CD14-positive monocyte (primary cell): Measurements from ENCODE around the gene TUBGCP3. TPM values are rescaled to one million over a fixed set of nuclear protein-coding genes. Genes with fewer than 3 reads are reported as not detected.

Experiments used
- DNase-seq, 3 donors: peaks; one replicate each; pipeline ENCODE4 v3.0.0-alpha.2; 2011 to 2022
- H2AFZ ChIP-seq: 2 replicates; pipeline ENCODE4 v1.6.0; 2012; ENCODE audit warnings: mild to moderate bottlenecking, low read depth, low read length, inconsistent platforms; ENCODE audit not compliant: insufficient read depth, poor library complexity, severe bottlenecking
- H3K27ac ChIP-seq, 2 donors: 1 replicate in 1 of 2; 2 replicates in 1 of 2; pipeline ENCODE4 v1.5.1; 2012 to 2013; ENCODE audit warnings: low read length in 2 of 2, control low read depth in 1 of 2, inconsistent platforms in 1 of 2, low read depth in 1 of 2, mild to moderate bottlenecking in 1 of 2
- H3K27me3 ChIP-seq, 2 donors: one replicate each; pipeline versions ENCODE4 v1.6.0 to v1.6.1; 2011 to 2013; ENCODE audit warnings: low read length in 2 of 2; ENCODE audit not compliant: control insufficient read depth in 2 of 2, insufficient read depth in 2 of 2
- H3K36me3 ChIP-seq, 2 donors: replicated peaks in 1 of 2; 1 replicate in 1 of 2; 2 replicates in 1 of 2; pipeline versions ENCODE4 v1.5.1 to v1.6.1; 2012 to 2013; ENCODE audit warnings: low read length in 2 of 2, control low read depth in 1 of 2, inconsistent platforms in 1 of 2, mild to moderate bottlenecking in 1 of 2; ENCODE audit not compliant: insufficient read depth in 2 of 2, control insufficient read depth in 1 of 2
- H3K4me1 ChIP-seq, 2 donors: 1 replicate in 1 of 2; 2 replicates in 1 of 2; pipeline versions ENCODE4 v1.5.1 to v1.6.1; 2012 to 2013; ENCODE audit warnings: low read length in 2 of 2, control low read depth in 1 of 2, inconsistent platforms in 1 of 2, mild to moderate bottlenecking in 1 of 2, moderate library complexity in 1 of 2; ENCODE audit not compliant: insufficient read depth in 2 of 2, control insufficient read depth in 1 of 2
- H3K4me2 ChIP-seq: replicated peaks from 2 replicates; pipeline ENCODE3; 2012; ENCODE audit warnings: low read length, moderate library complexity, mild to moderate bottlenecking; ENCODE audit not compliant: poor library complexity, severe bottlenecking; ENCODE audit errors: extremely low read depth
- H3K4me3 ChIP-seq, 3 experiments: fragments of 200-600 bp in 1 of 3; sonication (generic) in 1 of 3; replicated peaks in 1 of 3; 1 replicate in 2 of 3; 2 replicates in 1 of 3; pipeline ENCODE4 v1.5.1; 2011 to 2013; ENCODE audit warnings: low read length in 3 of 3, mild to moderate bottlenecking in 3 of 3, control low read depth in 2 of 3, low read depth in 2 of 3, inconsistent platforms in 1 of 3, moderate library complexity in 1 of 3
- H3K79me2 ChIP-seq: 2 replicates; pipeline ENCODE4 v1.6.0; 2012; ENCODE audit warnings: mild to moderate bottlenecking, control low read depth, inconsistent platforms, low read length, moderate library complexity; ENCODE audit not compliant: insufficient read depth
- H3K9ac ChIP-seq: 2 replicates; pipeline ENCODE4 v1.6.0; 2017; ENCODE audit warnings: low read length, mild to moderate bottlenecking; ENCODE audit not compliant: insufficient read depth, poor library complexity, severe bottlenecking
- H3K9me3 ChIP-seq, 2 donors: replicated peaks in 1 of 2; 1 replicate in 1 of 2; 2 replicates in 1 of 2; pipeline versions ENCODE4 v1.5.1 to v1.6.1; 2012 to 2013; ENCODE audit warnings: low read length in 2 of 2, control low read depth in 1 of 2; ENCODE audit not compliant: control insufficient read depth in 1 of 2, insufficient read depth in 1 of 2
- H4K20me1 ChIP-seq: 2 replicates; pipeline ENCODE4 v1.6.0; 2012; ENCODE audit warnings: mild to moderate bottlenecking, low read length, control low read depth, moderate library complexity; ENCODE audit not compliant: insufficient read depth
- H3K27ac Mint-ChIP-seq, 7 donors: one replicate each; pipeline ENCODE4 v1.8.0; 2020; ENCODE audit warnings: mild to moderate bottlenecking in 7 of 7, mixed read lengths in 7 of 7, moderate library complexity in 6 of 7, inconsistent platforms in 2 of 7
- H3K27me3 Mint-ChIP-seq, 3 donors: one replicate each; pipeline ENCODE4 v1.8.0; 2021 to 2022; ENCODE audit warnings: low read depth in 3 of 3, mild to moderate bottlenecking in 3 of 3, mixed read lengths in 3 of 3, moderate library complexity in 3 of 3, inconsistent platforms in 1 of 3
- H3K36me3 Mint-ChIP-seq, 2 donors: one replicate each; pipeline ENCODE4 v1.8.0; 2020; ENCODE audit warnings: mixed read lengths in 2 of 2, inconsistent platforms in 1 of 2, mild to moderate bottlenecking in 1 of 2
- H3K4me1 Mint-ChIP-seq: one replicate; pipeline ENCODE4 v1.8.0; 2020; ENCODE audit warnings: mild to moderate bottlenecking, mixed read lengths
- H3K4me3 Mint-ChIP-seq, 2 donors: one replicate each; pipeline ENCODE4 v1.8.0; 2020; ENCODE audit warnings: mild to moderate bottlenecking in 2 of 2, mixed read lengths in 2 of 2, moderate library complexity in 1 of 2
- H3K9me3 Mint-ChIP-seq, 7 donors: one replicate each; pipeline ENCODE4 v1.8.0; 2020 to 2022; ENCODE audit warnings: mixed read lengths in 7 of 7, mild to moderate bottlenecking in 6 of 7, moderate library complexity in 6 of 7, inconsistent platforms in 2 of 7
- WGBS: methylation state at CpG from one replicate; pipeline ENCODE4 v1.1.5; 2013; ENCODE audit warnings: missing lambda C conversion rate; ENCODE audit not compliant: insufficient coverage; 5-methylcytosine and 5-hydroxymethylcytosine counted together
- intact Hi-C, 2 donors: fragments of 100-400 bp; cut with micrococcal nuclease; formaldehyde crosslinking; loops; one replicate each; pipeline versions ENCODE4 v1.15.0 to v1.15.1; 2023
- polyA plus RNA-seq, 3 donors: library from polyadenylated mRNA; depleted of rRNA in 1 of 3; unstranded in 2 of 3; stranded (reverse) in 1 of 3; fragments of 300-500 nt in 2 of 3; fragments of >200 nt in 1 of 3; fragmentation: Illumina TruSeq in 2 of 3; gene quantifications; 1 replicate in 2 of 3; 2 replicates in 1 of 3; pipeline ENCODE4 v1.2.3, GENCODE V29; 2012 to 2021
- TF ChIP-seq, protein P1 (sequence below): fragments of 200-600 bp; IDR thresholded peaks from one replicate; pipeline ENCODE4 v1.8.0; 2022; ENCODE audit warnings: antibody characterized with exemption, mild to moderate bottlenecking

The TUBGCP3 gene
- polyA plus RNA-seq, 3 donors = 25.4 to 47.1 (median 34.1) TPM

- Histone ChIP-seq H2AFZ (no peak overlapping the region), H3K4me2 (no peak overlapping the region), H3K27me3 (peaks cover 0 to 5% of the 10 kb centered on the region in 2 donors), H3K79me2 (no peaks in the 10 kb centered on the region), H3K9me3 (no peaks in the 10 kb centered on the region), H3K4me1 (no peaks in the 10 kb centered on the region), H3K4me3 (no peak overlapping the region), H3K27ac (no peak overlapping the region), H3K9ac (no peak overlapping the region), H3K36me3 (no peaks in the 10 kb centered on the region), H4K20me1 (no peaks in the 10 kb centered on the region)
- Mint-ChIP-seq H3K36me3 (no peaks in the 10 kb centered on the region), H3K27me3 (peaks cover 14 to 27% (median 20%) of the 10 kb centered on the region in 3 donors), H3K27ac (no peak overlapping the region), H3K4me3 (peak overlapping the region in 1 of 2 donors; percentile 9), H3K4me1 (peaks cover 5% of the 10 kb centered on the region), H3K9me3 (peaks cover 0 to 4% (median 0%) of the 10 kb centered on the region in 7 donors)
- DNase-seq = no peak
- intact Hi-C loops = no loop called here
- TF ChIP-seq, protein P1, sequence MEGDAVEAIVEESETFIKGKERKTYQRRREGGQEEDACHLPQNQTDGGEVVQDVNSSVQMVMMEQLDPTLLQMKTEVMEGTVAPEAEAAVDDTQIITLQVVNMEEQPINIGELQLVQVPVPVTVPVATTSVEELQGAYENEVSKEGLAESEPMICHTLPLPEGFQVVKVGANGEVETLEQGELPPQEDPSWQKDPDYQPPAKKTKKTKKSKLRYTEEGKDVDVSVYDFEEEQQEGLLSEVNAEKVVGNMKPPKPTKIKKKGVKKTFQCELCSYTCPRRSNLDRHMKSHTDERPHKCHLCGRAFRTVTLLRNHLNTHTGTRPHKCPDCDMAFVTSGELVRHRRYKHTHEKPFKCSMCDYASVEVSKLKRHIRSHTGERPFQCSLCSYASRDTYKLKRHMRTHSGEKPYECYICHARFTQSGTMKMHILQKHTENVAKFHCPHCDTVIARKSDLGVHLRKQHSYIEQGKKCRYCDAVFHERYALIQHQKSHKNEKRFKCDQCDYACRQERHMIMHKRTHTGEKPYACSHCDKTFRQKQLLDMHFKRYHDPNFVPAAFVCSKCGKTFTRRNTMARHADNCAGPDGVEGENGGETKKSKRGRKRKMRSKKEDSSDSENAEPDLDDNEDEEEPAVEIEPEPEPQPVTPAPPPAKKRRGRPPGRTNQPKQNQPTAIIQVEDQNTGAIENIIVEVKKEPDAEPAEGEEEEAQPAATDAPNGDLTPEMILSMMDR = no peak
- WGBS = 87% methylated on average over 7 of the region's 8 CpGs
Observed at GRCh38 chr13:112615391-112615790, 27.4 kb upstream of the TUBGCP3 start.

DNA sequence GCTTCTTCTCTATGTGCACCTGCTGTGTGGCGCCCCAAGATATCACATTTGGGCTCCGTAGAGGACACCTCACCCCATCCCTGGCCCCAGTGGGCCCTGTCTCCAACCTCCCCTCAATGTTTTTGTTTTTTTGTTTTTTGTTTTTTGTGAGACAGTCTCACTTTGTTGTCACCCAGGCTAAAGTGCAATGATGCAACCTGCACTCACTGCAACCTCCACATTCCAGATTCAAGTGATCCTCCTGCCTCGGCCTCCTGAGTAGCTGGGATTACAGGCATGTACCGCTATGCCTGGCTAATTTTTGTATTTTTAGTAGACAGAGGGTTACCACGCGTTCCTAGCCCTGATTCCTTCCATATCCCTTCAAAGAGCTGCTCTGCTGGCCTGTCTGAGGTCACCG is 26.9 kb upstream of the TUBGCP3 start:
- Histone ChIP-seq H3K4me1 (no peaks in the 10 kb centered on the region), H3K4me3 (no peak overlapping the region), H3K9me3 (no peaks in the 10 kb centered on the region), H3K9ac (no peak overlapping the region), H3K27ac (no peak overlapping the region), H3K4me2 (no peak overlapping the region), H4K20me1 (no peaks in the 10 kb centered on the region), H3K36me3 (no peaks in the 10 kb centered on the region), H3K27me3 (peaks cover 0 to 5% of the 10 kb centered on the region in 2 donors), H3K79me2 (no peaks in the 10 kb centered on the region), H2AFZ (no peak overlapping the region)
- no peak for DNase-seq
- Mint-ChIP-seq H3K36me3 (no peaks in the 10 kb centered on the region), H3K9me3 (peaks cover 0 to 2% (median 0%) of the 10 kb centered on the region in 7 donors), H3K27me3 (peaks cover 11 to 30% (median 23%) of the 10 kb centered on the region in 3 donors), H3K4me1 (peaks cover 4% of the 10 kb centered on the region), H3K27ac (peak overlapping the region in 1 of 7 donors; percentile 2), H3K4me3 (no peak overlapping the region)
- intact Hi-C loops = no loop called here
- TF ChIP-seq, protein P1 = no peak
- 100% methylated on average over 2 of the region's 7 CpGs for whole genome bisulfite sequencing
